Keratinocyte (primary cell): Measurements from ENCODE around the gene PRKAG1. TPM values are rescaled to one million over a fixed set of nuclear protein-coding genes. Genes with fewer than 3 reads are reported as not detected.

Experiments used
- DNase-seq: peaks from one replicate; pipeline ENCODE4 v3.0.0-alpha.2; 2011; ENCODE audit warnings: low read depth, missing footprints, low spot score
- FAIRE-seq: peaks from 2 replicates; lab custom pipeline; 2011; peaks lifted over from hg19 to GRCh38; lab: Jason Lieb, UNC
- H2AFZ ChIP-seq: 2 replicates; pipeline ENCODE4 v1.6.0; 2012; ENCODE audit warnings: low read length, control low read depth, inconsistent platforms; ENCODE audit not compliant: control insufficient read depth
- H3K27ac ChIP-seq: 2 replicates; pipeline ENCODE4 v1.5.1; 2011; ENCODE audit warnings: low read length; ENCODE audit not compliant: control insufficient read depth, insufficient read depth
- H3K27me3 ChIP-seq: 3 replicates; pipeline ENCODE4 v1.6.0; 2011; ENCODE audit warnings: low read length; ENCODE audit not compliant: control insufficient read depth, insufficient read depth; ENCODE audit errors: extremely low read depth
- H3K36me3 ChIP-seq, 2 experiments: 2 replicates in 1 of 2; 3 replicates in 1 of 2; pipeline ENCODE4 v1.5.1; 2011; ENCODE audit warnings: low read length in 2 of 2, mild to moderate bottlenecking in 1 of 2; ENCODE audit not compliant: control insufficient read depth in 2 of 2, insufficient read depth in 2 of 2; ENCODE audit errors: extremely low read depth in 1 of 2
- H3K4me1 ChIP-seq: 3 replicates; pipeline ENCODE4 v1.5.1; 2011; ENCODE audit warnings: low read length; ENCODE audit not compliant: control insufficient read depth, insufficient read depth; ENCODE audit errors: extremely low read depth
- H3K4me2 ChIP-seq: 3 replicates; pipeline ENCODE4 v1.6.0; 2011; ENCODE audit warnings: low read depth, low read length; ENCODE audit not compliant: control insufficient read depth, insufficient read depth; ENCODE audit errors: extremely low read depth
- H3K4me3 ChIP-seq, 3 experiments: fragments of 200-600 bp in 1 of 3; sonication (generic) in 1 of 3; 2 replicates in 2 of 3; 3 replicates in 1 of 3; pipeline ENCODE4 v1.5.1; 2011 to 2016; ENCODE audit warnings: low read length in 3 of 3, mild to moderate bottlenecking in 3 of 3, control low read depth in 2 of 3, inconsistent platforms in 1 of 3, low read depth in 1 of 3, mixed read lengths in 1 of 3, mixed run types in 1 of 3, moderate library complexity in 1 of 3; ENCODE audit not compliant: control insufficient read depth in 2 of 3, insufficient read depth in 2 of 3; ENCODE audit errors: extremely low read depth in 1 of 3
- H3K79me2 ChIP-seq: 2 replicates; pipeline ENCODE4 v1.6.0; 2012; ENCODE audit warnings: low read length; ENCODE audit not compliant: control insufficient read depth, insufficient read depth
- H3K9ac ChIP-seq: 3 replicates; pipeline ENCODE4 v1.6.0; 2011; ENCODE audit warnings: low read length; ENCODE audit not compliant: control insufficient read depth, insufficient read depth; ENCODE audit errors: extremely low read depth
- H3K9me1 ChIP-seq: 3 replicates; pipeline ENCODE4 v1.6.0; 2011; ENCODE audit warnings: low read length; ENCODE audit not compliant: control insufficient read depth, insufficient read depth; ENCODE audit errors: extremely low read depth
- H3K9me3 ChIP-seq: 2 replicates; pipeline ENCODE4 v1.5.1; 2012; ENCODE audit warnings: low read depth, low read length; ENCODE audit not compliant: control insufficient read depth
- H4K20me1 ChIP-seq: 3 replicates; pipeline ENCODE4 v1.6.0; 2011; ENCODE audit warnings: low read length; ENCODE audit not compliant: control insufficient read depth, insufficient read depth; ENCODE audit errors: extremely low read depth
- CTCF ChIP-seq, 3 experiments: IDR thresholded peaks in 1 of 3; conservative IDR thresholded peaks in 1 of 3; optimal IDR thresholded peaks in 1 of 3; 2 replicates in 2 of 3; 3 replicates in 1 of 3; pipeline versions ENCODE3 to v1.5.1; 2011; ENCODE audit warnings: low read length in 3 of 3, mild to moderate bottlenecking in 3 of 3, moderate library complexity in 2 of 3, control low read depth in 1 of 3, inconsistent platforms in 1 of 3; ENCODE audit not compliant: insufficient read depth in 2 of 3; ENCODE audit errors: extremely low read depth in 1 of 3
- EZH2 ChIP-seq: IDR thresholded peaks from one replicate; pipeline ENCODE4 v1.6.1; 2012; ENCODE audit warnings: inconsistent platforms, mild to moderate bottlenecking, low read length, moderate library complexity
- dilution Hi-C: fragments of 300-500 bp; cut with MboI; formaldehyde crosslinking; loops from one replicate; pipeline ENCODE4 v1.7.0; 2020; ENCODE audit warnings: low sequenced_read_pairs; ENCODE audit not compliant: extremely low pct_ligation_motif_present
- polyA plus RNA-seq, 5 experiments: library from polyadenylated mRNA; depleted of rRNA in 3 of 5; stranded (reverse) in 3 of 5; stranded (forward) in 1 of 5; unstranded in 1 of 5; fragments of >200 nt; gene quantifications; 1 replicate in 1 of 5; 2 replicates in 3 of 5; 3 replicates in 1 of 5; pipeline versions ENCODE4 v1.2.1 to v1.2.3, GENCODE V29; 2011 to 2012; ENCODE audit warnings: missing spikeins in 2 of 5, low read depth in 1 of 5, low replicate concordance in 1 of 5

PRKAG1 gene
- polyA plus RNA-seq, 1 donor (not counting 4 experiments of a cell fraction or from before 2014, with no cell fraction given): 125 TPM

- no peaks in the 10 kb centered on the region for H3K27me3 ChIP-seq
- H3K4me2 ChIP-seq: no peak overlapping the region
- peaks cover 59 to 61% of the 10 kb centered on the region in 2 experiments for H3K36me3 ChIP-seq
- H2AFZ ChIP-seq: no peak overlapping the region
- peaks cover 3% of the 10 kb centered on the region for H3K79me2 ChIP-seq
- TF ChIP-seq EZH2: no peak
- TF ChIP-seq CTCF (optimal IDR thresholded peaks at IDR 0.05 in 1 of 3, IDR thresholded peaks at IDR 0.05 in 1 of 3, conservative IDR thresholded peaks at IDR 0.05 in 1 of 3; ENCODE audit: extremely low read depth in 1 of 3, insufficient read depth in 2 of 3, low read length in 3 of 3): no peak
- H3K9me1 ChIP-seq: peaks cover 2% of the 10 kb centered on the region
- DNase-seq (no peak), FAIRE-seq (no peak)
- dilution Hi-C loops: no loop called here
- H3K9me3 ChIP-seq: no peaks in the 10 kb centered on the region
- peaks cover 6% of the 10 kb centered on the region for H4K20me1 ChIP-seq
- no peak overlapping the region for H3K9ac ChIP-seq
- H3K27ac ChIP-seq: no peak overlapping the region
- H3K4me3 ChIP-seq: no peak overlapping the region
- H3K4me1 ChIP-seq: no peaks in the 10 kb centered on the region
These were observed 15.2 kb upstream of the PRKAG1 start for GRCh38 chr12:49033611-49034285.

DNA sequence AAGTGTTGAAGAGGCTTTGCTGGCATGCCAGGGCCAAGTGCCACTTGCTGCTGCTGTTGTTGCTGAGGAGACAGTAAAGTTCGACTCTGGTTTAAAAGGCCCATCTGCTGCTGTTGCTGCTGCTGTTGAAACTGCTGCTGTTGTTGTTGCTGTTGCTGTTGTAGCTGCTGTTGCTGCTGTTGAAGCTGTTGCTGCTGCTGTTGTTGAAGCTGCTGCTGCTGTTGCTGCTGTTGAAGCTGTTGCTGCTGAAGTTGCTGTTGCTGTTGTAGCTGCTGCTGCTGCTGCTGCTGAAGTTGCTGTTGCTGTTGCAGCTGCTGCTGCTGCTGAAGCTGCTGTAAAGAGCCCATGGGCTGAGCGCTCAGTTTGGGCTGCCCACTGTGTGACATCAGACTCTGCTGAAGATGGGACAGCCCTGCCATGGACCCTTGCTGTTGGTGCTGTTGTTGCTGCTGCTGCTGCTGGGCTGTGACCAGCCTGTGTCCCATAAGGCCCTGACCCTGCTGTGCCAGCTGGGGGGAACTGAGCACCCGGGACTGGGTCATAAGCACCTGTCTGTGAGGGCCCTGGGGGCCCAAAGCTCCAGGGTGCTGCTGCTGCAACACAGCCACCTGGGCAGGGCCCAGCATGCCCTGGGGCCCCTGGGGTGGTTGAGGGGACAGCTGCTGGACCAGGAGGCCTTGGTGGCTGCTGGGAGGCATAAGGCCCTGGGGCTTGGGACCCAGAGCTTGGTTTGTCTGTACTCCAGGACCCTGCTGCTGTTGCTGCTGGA lies 14.3 kb upstream of the PRKAG1 start:
- no peak for FAIRE-seq
- peaks cover 61 to 63% of the 10 kb centered on the region in 2 experiments for H3K36me3 ChIP-seq
- no peak for TF ChIP-seq EZH2
- no peak for TF ChIP-seq CTCF (optimal IDR thresholded peaks at IDR 0.05 in 1 of 3, IDR thresholded peaks at IDR 0.05 in 1 of 3, conservative IDR thresholded peaks at IDR 0.05 in 1 of 3; ENCODE audit: extremely low read depth in 1 of 3, insufficient read depth in 2 of 3, low read length in 3 of 3)

More for the DNA sequence above, 14.3 kb upstream of the PRKAG1 start:
- H3K79me2 ChIP-seq: peaks cover 3% of the 10 kb centered on the region
- H3K9me3 ChIP-seq: no peaks in the 10 kb centered on the region
- H3K4me3 ChIP-seq: no peak overlapping the region
- no peak overlapping the region for H2AFZ ChIP-seq
- H3K4me2 ChIP-seq: no peak overlapping the region
- peaks cover 6% of the 10 kb centered on the region for H4K20me1 ChIP-seq
- no peak for DNase-seq
- H3K9me1 ChIP-seq: peaks cover 2% of the 10 kb centered on the region
- no peaks in the 10 kb centered on the region for H3K4me1 ChIP-seq
- dilution Hi-C loops: no loop called here
- no peaks in the 10 kb centered on the region for H3K27me3 ChIP-seq
- H3K9ac ChIP-seq: no peak overlapping the region
- H3K27ac ChIP-seq: no peak overlapping the region
